ENCODE results near the gene AUTS2. TPM values are rescaled to one million over a fixed set of nuclear protein-coding genes. Genes with fewer than 3 reads are reported as not detected.

Gene AUTS2
- total RNA-seq, 1 donor from 2014 or later, result 53.0 TPM

DNA sequence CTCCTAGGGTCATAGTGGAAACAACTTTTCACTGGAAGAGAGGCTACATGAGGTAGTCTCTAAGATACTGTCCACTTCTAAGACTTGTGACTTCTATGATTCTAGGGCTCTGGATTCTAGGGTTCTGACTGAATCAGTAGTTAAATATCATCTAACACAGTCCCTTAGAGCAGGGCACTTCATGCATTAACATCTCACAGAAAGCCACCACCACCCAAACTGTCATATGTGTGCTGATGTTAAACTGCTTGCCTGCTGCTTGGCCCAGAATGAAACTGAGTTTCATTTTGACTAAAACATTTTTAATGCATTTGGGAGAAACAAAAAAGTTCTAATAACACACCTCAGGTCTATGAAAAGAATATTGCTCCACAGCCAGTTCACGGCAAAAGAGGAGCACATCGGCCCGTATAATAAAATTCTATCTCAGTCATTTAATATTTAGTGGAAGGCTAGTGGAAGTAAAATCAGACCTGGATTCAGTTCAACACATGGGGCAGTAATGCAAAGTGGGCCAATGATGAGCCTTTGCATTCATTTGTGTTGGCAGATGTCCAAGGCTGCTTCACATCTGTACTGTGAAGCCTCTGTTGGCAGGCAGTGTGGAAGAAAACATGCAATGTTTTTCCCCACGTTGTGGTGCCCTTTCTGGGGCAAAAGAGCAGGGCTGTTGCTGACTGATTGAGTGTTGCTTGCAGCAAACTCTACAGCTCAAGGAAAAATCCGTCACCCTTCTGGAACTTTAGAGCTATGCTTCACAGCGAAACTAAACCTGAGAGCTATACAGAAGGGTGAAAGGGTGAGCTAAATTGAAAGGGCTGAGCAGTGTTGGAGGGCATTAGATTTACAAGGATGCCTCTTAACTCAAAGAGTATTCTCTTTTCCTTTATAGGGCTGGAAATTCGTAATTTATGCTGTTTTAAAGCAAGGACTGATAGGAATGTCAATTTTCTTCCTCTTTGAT is 33.5 kb upstream of the AUTS2 start:
- no peaks in the 10 kb centered on the region for H3K9me3 ChIP-seq
- no peak for TF ChIP-seq POLR2AphosphoS5 (IDR thresholded peaks at IDR 0.05; ENCODE audit: insufficient read depth in 1 of 2, low read depth in 1 of 2)
- TF ChIP-seq POLR2A (IDR thresholded peaks at IDR 0.05), result no peak
- TF ChIP-seq, protein P1, sequence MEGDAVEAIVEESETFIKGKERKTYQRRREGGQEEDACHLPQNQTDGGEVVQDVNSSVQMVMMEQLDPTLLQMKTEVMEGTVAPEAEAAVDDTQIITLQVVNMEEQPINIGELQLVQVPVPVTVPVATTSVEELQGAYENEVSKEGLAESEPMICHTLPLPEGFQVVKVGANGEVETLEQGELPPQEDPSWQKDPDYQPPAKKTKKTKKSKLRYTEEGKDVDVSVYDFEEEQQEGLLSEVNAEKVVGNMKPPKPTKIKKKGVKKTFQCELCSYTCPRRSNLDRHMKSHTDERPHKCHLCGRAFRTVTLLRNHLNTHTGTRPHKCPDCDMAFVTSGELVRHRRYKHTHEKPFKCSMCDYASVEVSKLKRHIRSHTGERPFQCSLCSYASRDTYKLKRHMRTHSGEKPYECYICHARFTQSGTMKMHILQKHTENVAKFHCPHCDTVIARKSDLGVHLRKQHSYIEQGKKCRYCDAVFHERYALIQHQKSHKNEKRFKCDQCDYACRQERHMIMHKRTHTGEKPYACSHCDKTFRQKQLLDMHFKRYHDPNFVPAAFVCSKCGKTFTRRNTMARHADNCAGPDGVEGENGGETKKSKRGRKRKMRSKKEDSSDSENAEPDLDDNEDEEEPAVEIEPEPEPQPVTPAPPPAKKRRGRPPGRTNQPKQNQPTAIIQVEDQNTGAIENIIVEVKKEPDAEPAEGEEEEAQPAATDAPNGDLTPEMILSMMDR (IDR thresholded peaks at IDR 0.05), result no peak
- no peaks in the 10 kb centered on the region for H3K36me3 ChIP-seq
- intact Hi-C loops (cut with DNase I), result no loop called here
- H3K27ac ChIP-seq, result no peak overlapping the region
- no peaks in the 10 kb centered on the region for H3K27me3 ChIP-seq
- no peaks in the 10 kb centered on the region for H3K4me1 ChIP-seq
- H3K4me3 ChIP-seq, result no peak overlapping the region
- no peak for DNase-seq (ENCODE audit: extremely low spot score in 2 of 2)

DNA sequence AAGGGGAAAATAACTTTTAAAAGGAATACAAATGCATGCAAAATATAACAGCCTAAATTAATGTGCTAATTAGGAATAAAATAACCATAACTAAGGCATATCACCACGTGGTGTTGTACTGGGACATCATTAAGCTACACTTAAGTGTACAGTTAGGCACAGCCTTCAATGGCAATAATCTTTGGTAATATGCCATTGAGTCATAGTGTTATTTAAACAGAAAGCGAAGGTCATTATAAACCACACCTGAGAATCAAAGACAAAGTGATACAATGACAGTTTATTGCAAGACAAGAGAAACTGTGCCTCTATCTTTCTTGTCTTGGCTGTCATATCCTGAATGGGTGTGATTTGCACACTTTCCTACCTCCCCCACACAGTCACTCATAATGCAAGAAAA is 30.5 kb upstream of the AUTS2 start:
- TF ChIP-seq POLR2A (IDR thresholded peaks at IDR 0.05), result no peak
- TF ChIP-seq, protein P1 (IDR thresholded peaks at IDR 0.05), result no peak
- TF ChIP-seq POLR2AphosphoS5 (IDR thresholded peaks at IDR 0.05; ENCODE audit: insufficient read depth in 1 of 2, low read depth in 1 of 2), result no peak
- no peak for DNase-seq (ENCODE audit: extremely low spot score in 2 of 2)
- H3K9me3 ChIP-seq, result no peaks in the 10 kb centered on the region
- no peaks in the 10 kb centered on the region for H3K27me3 ChIP-seq
- intact Hi-C loops (cut with DNase I), result no loop called here
- H3K4me1 ChIP-seq, result no peaks in the 10 kb centered on the region
- H3K27ac ChIP-seq, result no peak overlapping the region
- no peaks in the 10 kb centered on the region for H3K36me3 ChIP-seq
- H3K4me3 ChIP-seq, result no peak overlapping the region

DNA sequence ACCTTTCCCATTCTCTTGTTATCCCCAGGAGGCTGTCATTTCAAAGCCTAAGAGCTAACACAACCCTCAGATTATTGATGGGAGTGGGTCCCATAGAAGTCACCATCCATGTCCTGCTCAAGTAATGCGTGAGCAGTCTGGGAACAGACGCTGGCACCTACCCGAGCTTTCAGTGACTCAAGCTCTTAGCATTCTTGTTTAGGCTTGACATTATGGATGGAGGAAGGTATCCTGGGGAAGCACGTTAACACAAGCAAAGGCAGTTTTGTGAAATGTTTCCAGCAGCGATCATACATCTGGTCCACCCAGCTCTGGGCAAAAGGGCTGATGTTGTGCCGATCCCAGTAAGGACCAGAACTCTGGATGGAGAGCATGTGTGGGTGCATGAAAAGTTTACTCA is 30.0 kb upstream of the AUTS2 start:
- DNase-seq (ENCODE audit: extremely low spot score in 2 of 2), result no peak
- H3K27ac ChIP-seq, result no peak overlapping the region
- no peaks in the 10 kb centered on the region for H3K36me3 ChIP-seq
- intact Hi-C loops (cut with DNase I), result no loop called here
- TF ChIP-seq POLR2AphosphoS5 (IDR thresholded peaks at IDR 0.05; ENCODE audit: insufficient read depth in 1 of 2, low read depth in 1 of 2), result no peak
- no peaks in the 10 kb centered on the region for H3K4me1 ChIP-seq
- no peaks in the 10 kb centered on the region for H3K27me3 ChIP-seq
- H3K4me3 ChIP-seq, result no peak overlapping the region
- no peaks in the 10 kb centered on the region for H3K9me3 ChIP-seq

DNA sequence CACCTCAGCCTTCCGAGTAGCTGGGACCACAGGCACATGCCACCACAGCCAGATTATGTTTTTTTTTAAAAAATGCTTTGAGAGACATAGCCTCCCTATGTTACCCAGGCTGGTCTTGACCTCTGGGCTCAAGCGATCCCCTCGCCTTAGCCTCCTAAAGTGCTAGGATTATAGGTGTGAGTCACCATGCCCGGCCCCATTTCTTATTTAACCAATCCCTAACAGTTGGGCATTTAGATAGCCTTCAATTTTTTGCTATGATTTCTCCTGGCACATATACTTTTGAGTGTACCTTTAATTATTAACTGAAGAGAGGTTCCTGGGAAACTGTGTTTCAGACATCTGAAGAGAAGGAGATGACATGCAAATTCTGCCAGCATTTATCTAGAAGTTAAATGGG is 22.6 kb upstream of the AUTS2 start:
- Histone ChIP-seq H3K4me1 (no peaks in the 10 kb centered on the region), H3K36me3 (no peaks in the 10 kb centered on the region), H3K9me3 (no peaks in the 10 kb centered on the region), H3K27me3 (no peaks in the 10 kb centered on the region), H3K4me3 (no peak overlapping the region), H3K27ac (no peak overlapping the region)
- TF ChIP-seq, protein P1 (IDR thresholded peaks at IDR 0.05), result no peak
- TF ChIP-seq POLR2A (IDR thresholded peaks at IDR 0.05) (no peak), POLR2AphosphoS5 (IDR thresholded peaks at IDR 0.05; ENCODE audit: insufficient read depth in 1 of 2, low read depth in 1 of 2) (no peak)
- intact Hi-C loops (cut with DNase I), result no loop called here
- DNase-seq (ENCODE audit: extremely low spot score in 2 of 2), result no peak

DNA sequence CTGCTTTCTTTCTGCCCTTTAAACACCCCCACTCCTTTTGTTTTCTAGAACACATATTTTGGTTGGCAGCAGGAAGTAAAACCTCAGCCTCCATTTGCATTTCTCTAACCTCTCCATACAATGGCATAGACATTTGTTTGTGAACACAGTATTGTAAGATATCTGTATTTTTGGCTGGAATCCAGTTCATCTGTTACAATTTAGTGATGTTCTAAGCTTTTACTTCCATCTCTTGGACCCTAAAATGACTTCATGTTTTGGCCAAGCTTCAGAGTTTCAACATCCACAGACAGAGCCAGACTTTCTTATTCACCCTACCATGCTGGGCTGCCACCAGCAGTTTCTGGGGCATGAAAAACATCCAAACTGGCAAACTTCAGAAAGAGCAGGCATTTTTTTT is 21.1 kb upstream of the AUTS2 start:
- Histone ChIP-seq H3K27ac (no peak overlapping the region), H3K36me3 (no peaks in the 10 kb centered on the region), H3K4me1 (no peaks in the 10 kb centered on the region), H3K4me3 (no peak overlapping the region), H3K9me3 (no peaks in the 10 kb centered on the region), H3K27me3 (no peaks in the 10 kb centered on the region)
- no peak for DNase-seq (ENCODE audit: extremely low spot score in 2 of 2)
- TF ChIP-seq POLR2A (IDR thresholded peaks at IDR 0.05), result no peak
- TF ChIP-seq POLR2AphosphoS5 (IDR thresholded peaks at IDR 0.05; ENCODE audit: insufficient read depth in 1 of 2, low read depth in 1 of 2), result no peak
- TF ChIP-seq, protein P1 (IDR thresholded peaks at IDR 0.05), result no peak
- intact Hi-C loops (cut with DNase I), result no loop called here

Measured in vagina (tissue), 2 donors.